Astrocyte of the cerebellum (primary cell): ENCODE data around the gene GPRIN1.
A peak's percentile ranks its signal among the peaks of the same experiment; 100 is the strongest.

Experiments
- DNase-seq: peaks from one replicate; pipeline ENCODE4 v3.0.0-alpha.2; 2011; ENCODE audit warnings: low read depth
- H3K4me3 ChIP-seq: 2 replicates; pipeline ENCODE4 v1.5.1; 2011; ENCODE audit warnings: mild to moderate bottlenecking, low read depth, low read length, moderate library complexity
- in situ Hi-C: cut with HindIII; loops from 2 replicates; pipeline ENCODE4 v1.10.0; 2017; ENCODE audit warnings: low sequenced_read_pairs
- TF ChIP-seq, protein P1 (sequence below): IDR thresholded peaks from 2 replicates; pipeline ENCODE4 v1.5.1; 2012; ENCODE audit warnings: low read length, low read depth, moderate library complexity, mild to moderate bottlenecking; ENCODE audit errors: missing control alignments

GPRIN1 gene

DNA sequence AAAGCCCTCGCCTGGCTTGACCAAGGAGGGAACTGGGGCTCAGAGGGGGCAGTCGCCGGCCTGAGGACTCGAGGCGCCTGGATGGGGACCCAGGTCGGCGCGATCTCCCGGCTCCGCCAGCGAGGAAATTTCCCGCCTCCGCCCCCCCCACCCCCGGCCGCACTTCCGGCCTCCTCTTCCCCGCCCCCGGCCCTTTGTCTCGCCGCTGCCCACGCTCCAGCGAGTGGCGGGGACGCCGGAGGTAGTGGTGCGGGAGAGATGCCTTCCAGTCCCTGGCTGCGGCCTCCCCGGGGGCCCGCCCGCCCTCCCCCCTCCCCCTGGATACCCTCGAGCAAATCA, 448 bp upstream of the GPRIN1 start:
- TF ChIP-seq, protein P1, sequence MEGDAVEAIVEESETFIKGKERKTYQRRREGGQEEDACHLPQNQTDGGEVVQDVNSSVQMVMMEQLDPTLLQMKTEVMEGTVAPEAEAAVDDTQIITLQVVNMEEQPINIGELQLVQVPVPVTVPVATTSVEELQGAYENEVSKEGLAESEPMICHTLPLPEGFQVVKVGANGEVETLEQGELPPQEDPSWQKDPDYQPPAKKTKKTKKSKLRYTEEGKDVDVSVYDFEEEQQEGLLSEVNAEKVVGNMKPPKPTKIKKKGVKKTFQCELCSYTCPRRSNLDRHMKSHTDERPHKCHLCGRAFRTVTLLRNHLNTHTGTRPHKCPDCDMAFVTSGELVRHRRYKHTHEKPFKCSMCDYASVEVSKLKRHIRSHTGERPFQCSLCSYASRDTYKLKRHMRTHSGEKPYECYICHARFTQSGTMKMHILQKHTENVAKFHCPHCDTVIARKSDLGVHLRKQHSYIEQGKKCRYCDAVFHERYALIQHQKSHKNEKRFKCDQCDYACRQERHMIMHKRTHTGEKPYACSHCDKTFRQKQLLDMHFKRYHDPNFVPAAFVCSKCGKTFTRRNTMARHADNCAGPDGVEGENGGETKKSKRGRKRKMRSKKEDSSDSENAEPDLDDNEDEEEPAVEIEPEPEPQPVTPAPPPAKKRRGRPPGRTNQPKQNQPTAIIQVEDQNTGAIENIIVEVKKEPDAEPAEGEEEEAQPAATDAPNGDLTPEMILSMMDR, result no peak
- peak overlapping the region; percentile 53 for H3K4me3 ChIP-seq
- no peak for DNase-seq
- in situ Hi-C loops, result no loop called here

DNA sequence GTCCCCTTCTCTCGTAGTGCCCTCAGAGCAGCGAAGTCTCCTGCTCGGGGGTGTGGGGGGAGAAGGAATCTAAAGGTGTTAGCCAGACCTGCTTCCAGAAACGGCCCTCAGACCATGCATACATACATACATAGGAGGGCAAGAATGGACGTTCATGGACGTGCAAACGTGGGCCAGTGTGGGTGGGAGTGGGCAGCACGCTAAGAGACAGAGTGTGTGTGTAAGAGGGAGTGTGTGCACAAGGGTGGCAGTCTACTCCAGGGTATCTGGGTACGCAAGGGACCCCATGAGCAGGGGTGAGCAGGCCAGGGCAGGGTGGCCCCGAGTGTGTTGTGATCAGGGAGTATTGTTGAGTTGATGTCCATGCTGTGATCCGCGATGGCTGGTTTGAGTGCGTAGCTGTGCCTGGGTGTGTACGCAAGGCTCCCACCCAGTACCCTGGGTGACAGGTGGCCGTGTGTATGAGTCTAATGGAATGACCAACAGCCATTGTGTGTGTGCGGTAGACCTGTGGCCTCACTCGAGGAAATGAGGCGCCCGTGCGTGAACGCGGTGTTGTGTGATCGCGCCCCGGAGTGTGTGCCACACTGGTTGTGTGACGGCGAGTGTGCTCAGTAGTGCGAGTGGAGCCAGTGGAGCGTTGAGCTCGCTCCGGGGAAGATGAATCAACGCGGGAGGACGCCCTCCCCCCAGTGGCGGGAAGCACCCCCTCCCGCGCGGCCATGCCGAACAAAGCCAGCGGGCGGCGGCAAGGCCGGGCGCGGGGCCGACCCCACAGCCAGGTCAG, 826 bp downstream of the GPRIN1 start:
- in situ Hi-C loops, result no loop called here
- H3K4me3 ChIP-seq, result peak overlapping the region; percentile 53
- TF ChIP-seq, protein P1, result no peak
- DNase-seq, result no peak

DNA sequence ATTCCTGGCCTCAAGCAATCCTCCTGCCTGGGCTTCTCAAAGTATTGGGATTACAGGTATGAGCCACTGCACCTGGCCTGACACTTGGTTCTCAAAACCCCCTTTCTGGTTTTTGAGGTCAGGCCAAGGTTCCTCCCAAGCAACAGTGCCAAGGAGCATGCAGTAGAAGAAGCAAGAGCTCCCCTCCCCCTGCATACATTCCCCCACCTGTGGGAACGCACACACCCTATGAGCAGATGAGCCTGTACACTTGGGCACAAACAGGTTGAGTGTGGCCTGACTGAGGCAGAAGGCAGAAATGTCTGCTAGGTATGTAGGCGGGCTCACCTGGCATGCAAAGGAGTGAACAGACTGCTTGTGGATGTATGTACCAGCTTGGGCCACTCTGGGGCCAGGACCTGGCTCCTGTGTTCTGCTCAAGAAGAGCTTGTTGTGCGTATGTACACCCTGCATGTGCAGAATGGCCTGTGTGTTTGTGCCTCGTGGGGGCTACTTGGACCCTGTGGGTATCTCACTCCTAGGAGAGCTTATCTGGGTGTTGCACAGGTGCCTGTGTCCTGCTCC, 1.7 kb downstream of the GPRIN1 start:
- TF ChIP-seq, protein P1, result no peak
- in situ Hi-C loops, result no loop called here
- no peak overlapping the region for H3K4me3 ChIP-seq
- no peak for DNase-seq

DNA sequence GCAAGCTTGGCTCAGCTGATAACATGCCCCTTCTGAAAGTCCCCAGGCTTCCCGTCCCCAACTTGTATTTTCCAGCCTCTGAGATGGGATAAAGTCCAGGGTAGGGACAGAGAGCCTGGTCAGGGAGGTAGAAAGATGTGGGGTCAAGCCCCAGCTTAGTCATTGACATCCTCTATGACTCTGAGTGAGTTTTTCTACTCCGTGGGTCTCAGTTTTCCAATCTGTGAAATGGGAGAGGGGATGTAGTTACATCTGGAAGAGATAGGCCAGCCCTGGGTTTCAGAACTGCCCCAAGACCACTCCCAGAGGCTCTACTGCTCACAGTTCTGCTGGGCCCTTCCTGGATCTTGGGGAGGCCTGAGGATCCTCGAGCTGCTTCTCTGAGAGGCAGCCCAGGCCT, 3.1 kb downstream of the GPRIN1 start:
- H3K4me3 ChIP-seq, result no peak overlapping the region
- TF ChIP-seq, protein P1, result no peak
- in situ Hi-C loops, result no loop called here
- DNase-seq, result no peak

DNA sequence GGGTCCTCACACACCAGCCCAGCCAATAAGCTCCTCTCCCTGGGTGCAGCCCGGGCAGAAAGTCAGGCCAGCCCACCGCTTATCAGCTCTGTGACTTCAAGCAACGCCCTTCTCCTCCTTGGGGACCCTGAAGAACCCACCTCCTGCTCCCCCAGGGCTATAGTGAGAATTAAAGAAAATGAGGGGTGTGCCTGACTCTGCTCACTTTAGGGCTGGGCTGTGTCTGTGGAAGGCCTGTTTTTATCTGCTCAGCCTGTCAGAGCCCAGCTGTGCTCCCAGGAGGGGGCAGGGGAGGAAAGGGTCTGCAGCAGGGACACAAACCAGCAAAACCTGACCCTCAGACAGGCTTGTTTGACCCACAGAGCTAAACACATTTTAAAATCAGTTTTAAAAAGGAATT, 3.9 kb downstream of the GPRIN1 start:
- no peak overlapping the region for H3K4me3 ChIP-seq
- no peak for DNase-seq
- in situ Hi-C loops, result no loop called here
- TF ChIP-seq, protein P1, result no peak

DNA sequence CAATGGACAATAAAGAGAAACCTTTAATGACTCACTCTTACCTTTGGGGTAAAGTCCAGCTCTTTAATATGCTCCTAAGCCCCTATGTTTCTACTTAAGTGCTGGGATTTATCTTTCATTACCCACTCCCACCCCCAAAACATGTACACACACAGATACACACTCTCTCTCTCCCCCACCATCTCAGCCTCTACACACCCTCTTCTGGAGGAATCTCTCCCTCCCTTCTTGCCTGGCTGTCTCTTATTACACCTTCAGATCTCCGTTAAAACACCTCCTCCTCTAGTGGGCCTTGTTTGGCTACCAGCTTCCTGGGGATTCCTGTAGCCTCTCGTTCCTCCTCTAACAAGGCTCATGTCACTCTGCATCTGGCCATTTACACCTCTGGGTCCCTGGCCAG, 6.9 kb downstream of the GPRIN1 start:
- in situ Hi-C loops, result no loop called here

More for the DNA sequence above, 6.9 kb downstream of the GPRIN1 start:
- H3K4me3 ChIP-seq, result no peak overlapping the region
- TF ChIP-seq, protein P1, result no peak
- DNase-seq, result no peak
